Keratinocyte (primary cell): ENCODE measurements around the gene CORO2B. TPM values are rescaled to one million over a fixed set of nuclear protein-coding genes. Genes with fewer than 3 reads are reported as not detected.
A peak's percentile ranks its signal among the peaks of the same experiment; 100 is the strongest.

Experiments
- DNase-seq: peaks from one replicate; pipeline ENCODE4 v3.0.0-alpha.2; 2011; ENCODE audit warnings: low read depth, missing footprints, low spot score
- FAIRE-seq: peaks from 2 replicates; lab custom pipeline; 2011; peaks lifted over from hg19 to GRCh38; lab: Jason Lieb, UNC
- H2AFZ ChIP-seq: 2 replicates; pipeline ENCODE4 v1.6.0; 2012; ENCODE audit warnings: low read length, control low read depth, inconsistent platforms; ENCODE audit not compliant: control insufficient read depth
- H3K27ac ChIP-seq: 2 replicates; pipeline ENCODE4 v1.5.1; 2011; ENCODE audit warnings: low read length; ENCODE audit not compliant: control insufficient read depth, insufficient read depth
- H3K27me3 ChIP-seq: 3 replicates; pipeline ENCODE4 v1.6.0; 2011; ENCODE audit warnings: low read length; ENCODE audit not compliant: control insufficient read depth, insufficient read depth; ENCODE audit errors: extremely low read depth
- H3K36me3 ChIP-seq, 2 experiments: 2 replicates in 1 of 2; 3 replicates in 1 of 2; pipeline ENCODE4 v1.5.1; 2011; ENCODE audit warnings: low read length in 2 of 2, mild to moderate bottlenecking in 1 of 2; ENCODE audit not compliant: control insufficient read depth in 2 of 2, insufficient read depth in 2 of 2; ENCODE audit errors: extremely low read depth in 1 of 2
- H3K4me1 ChIP-seq: 3 replicates; pipeline ENCODE4 v1.5.1; 2011; ENCODE audit warnings: low read length; ENCODE audit not compliant: control insufficient read depth, insufficient read depth; ENCODE audit errors: extremely low read depth
- H3K4me2 ChIP-seq: 3 replicates; pipeline ENCODE4 v1.6.0; 2011; ENCODE audit warnings: low read depth, low read length; ENCODE audit not compliant: control insufficient read depth, insufficient read depth; ENCODE audit errors: extremely low read depth
- H3K4me3 ChIP-seq, 3 experiments: fragments of 200-600 bp in 1 of 3; sonication (generic) in 1 of 3; 2 replicates in 2 of 3; 3 replicates in 1 of 3; pipeline ENCODE4 v1.5.1; 2011 to 2016; ENCODE audit warnings: low read length in 3 of 3, mild to moderate bottlenecking in 3 of 3, control low read depth in 2 of 3, inconsistent platforms in 1 of 3, low read depth in 1 of 3, mixed read lengths in 1 of 3, mixed run types in 1 of 3, moderate library complexity in 1 of 3; ENCODE audit not compliant: control insufficient read depth in 2 of 3, insufficient read depth in 2 of 3; ENCODE audit errors: extremely low read depth in 1 of 3
- H3K79me2 ChIP-seq: 2 replicates; pipeline ENCODE4 v1.6.0; 2012; ENCODE audit warnings: low read length; ENCODE audit not compliant: control insufficient read depth, insufficient read depth
- H3K9ac ChIP-seq: 3 replicates; pipeline ENCODE4 v1.6.0; 2011; ENCODE audit warnings: low read length; ENCODE audit not compliant: control insufficient read depth, insufficient read depth; ENCODE audit errors: extremely low read depth
- H3K9me1 ChIP-seq: 3 replicates; pipeline ENCODE4 v1.6.0; 2011; ENCODE audit warnings: low read length; ENCODE audit not compliant: control insufficient read depth, insufficient read depth; ENCODE audit errors: extremely low read depth
- H3K9me3 ChIP-seq: 2 replicates; pipeline ENCODE4 v1.5.1; 2012; ENCODE audit warnings: low read depth, low read length; ENCODE audit not compliant: control insufficient read depth
- H4K20me1 ChIP-seq: 3 replicates; pipeline ENCODE4 v1.6.0; 2011; ENCODE audit warnings: low read length; ENCODE audit not compliant: control insufficient read depth, insufficient read depth; ENCODE audit errors: extremely low read depth
- CTCF ChIP-seq, 3 experiments: IDR thresholded peaks in 1 of 3; conservative IDR thresholded peaks in 1 of 3; optimal IDR thresholded peaks in 1 of 3; 2 replicates in 2 of 3; 3 replicates in 1 of 3; pipeline versions ENCODE3 to v1.5.1; 2011; ENCODE audit warnings: low read length in 3 of 3, mild to moderate bottlenecking in 3 of 3, moderate library complexity in 2 of 3, control low read depth in 1 of 3, inconsistent platforms in 1 of 3; ENCODE audit not compliant: insufficient read depth in 2 of 3; ENCODE audit errors: extremely low read depth in 1 of 3
- EZH2 ChIP-seq: IDR thresholded peaks from one replicate; pipeline ENCODE4 v1.6.1; 2012; ENCODE audit warnings: inconsistent platforms, mild to moderate bottlenecking, low read length, moderate library complexity
- dilution Hi-C: fragments of 300-500 bp; cut with MboI; formaldehyde crosslinking; loops from one replicate; pipeline ENCODE4 v1.7.0; 2020; ENCODE audit warnings: low sequenced_read_pairs; ENCODE audit not compliant: extremely low pct_ligation_motif_present
- polyA plus RNA-seq, 5 experiments: library from polyadenylated mRNA; depleted of rRNA in 3 of 5; stranded (reverse) in 3 of 5; stranded (forward) in 1 of 5; unstranded in 1 of 5; fragments of >200 nt; gene quantifications; 1 replicate in 1 of 5; 2 replicates in 3 of 5; 3 replicates in 1 of 5; pipeline versions ENCODE4 v1.2.1 to v1.2.3, GENCODE V29; 2011 to 2012; ENCODE audit warnings: missing spikeins in 2 of 5, low read depth in 1 of 5, low replicate concordance in 1 of 5

The CORO2B gene
- polyA plus RNA-seq, 1 donor (not counting 4 experiments of a cell fraction or from before 2014, with no cell fraction given): 0.13 TPM

GRCh38 chr15:68537506-68537905 is 41.3 kb upstream of the CORO2B start:
- no peak for DNase-seq
- Histone ChIP-seq H3K9me3 (no peaks in the 10 kb centered on the region), H3K9me1 (no peaks in the 10 kb centered on the region), H3K36me3 (no peaks in the 10 kb centered on the region), H3K4me2 (no peak overlapping the region), H2AFZ (no peak overlapping the region), H3K27ac (no peak overlapping the region), H3K27me3 (peaks cover 8% of the 10 kb centered on the region), H4K20me1 (no peaks in the 10 kb centered on the region), H3K79me2 (no peaks in the 10 kb centered on the region), H3K9ac (no peak overlapping the region), H3K4me3 (no peak overlapping the region), H3K4me1 (no peaks in the 10 kb centered on the region)
- dilution Hi-C loops: no loop called here
- TF ChIP-seq EZH2: no peak
- no peak for TF ChIP-seq CTCF (optimal IDR thresholded peaks at IDR 0.05 in 1 of 3, IDR thresholded peaks at IDR 0.05 in 1 of 3, conservative IDR thresholded peaks at IDR 0.05 in 1 of 3; ENCODE audit: extremely low read depth in 1 of 3, insufficient read depth in 2 of 3, low read length in 3 of 3)
- peak; percentile 65 for FAIRE-seq

- Histone ChIP-seq H4K20me1 (no peaks in the 10 kb centered on the region), H3K9me1 (no peaks in the 10 kb centered on the region), H3K9ac (no peak overlapping the region), H3K36me3 (no peaks in the 10 kb centered on the region), H3K4me3 (no peak overlapping the region), H3K4me1 (no peaks in the 10 kb centered on the region), H3K9me3 (no peaks in the 10 kb centered on the region), H3K79me2 (no peaks in the 10 kb centered on the region), H3K27ac (no peak overlapping the region), H2AFZ (no peak overlapping the region), H3K27me3 (peaks cover 11% of the 10 kb centered on the region), H3K4me2 (no peak overlapping the region)
- FAIRE-seq (no peak), DNase-seq (no peak)
- dilution Hi-C loops: no loop called here
- TF ChIP-seq CTCF (optimal IDR thresholded peaks at IDR 0.05 in 1 of 3, IDR thresholded peaks at IDR 0.05 in 1 of 3, conservative IDR thresholded peaks at IDR 0.05 in 1 of 3; ENCODE audit: extremely low read depth in 1 of 3, insufficient read depth in 2 of 3, low read length in 3 of 3) (no peak), EZH2 (no peak)
These were observed 40.5 kb upstream of the CORO2B start for GRCh38 chr15:68538311-68538710.
